Gastroesophageal sphincter (tissue), 3 donors: ENCODE results near the gene HES4.

Experiments
- POLR2A ChIP-seq, 2 donors: fragments of 450-650 bp; IDR thresholded peaks; one replicate each; pipeline ENCODE4 v1.6.1; 2017; ENCODE audit warnings: antibody characterized with exemption in 2 of 2, mild to moderate bottlenecking in 2 of 2, moderate library complexity in 1 of 2
- POLR2AphosphoS5 ChIP-seq: sonication (generic); formaldehyde crosslinking; IDR thresholded peaks from one replicate; pipeline ENCODE4 v1.6.1; 2017; ENCODE audit warnings: antibody characterized with exemption
- TF ChIP-seq, protein P1 (sequence below), 4 experiments: fragments of 200-600 bp in 2 of 4; fragments of 450-650 bp in 2 of 4; sonication (generic) in 1 of 4; IDR thresholded peaks; one replicate each; pipeline ENCODE4 v1.5.1; 2017 to 2019; ENCODE audit warnings: antibody characterized with exemption in 4 of 4, mild to moderate bottlenecking in 2 of 4, moderate library complexity in 2 of 4

DNA sequence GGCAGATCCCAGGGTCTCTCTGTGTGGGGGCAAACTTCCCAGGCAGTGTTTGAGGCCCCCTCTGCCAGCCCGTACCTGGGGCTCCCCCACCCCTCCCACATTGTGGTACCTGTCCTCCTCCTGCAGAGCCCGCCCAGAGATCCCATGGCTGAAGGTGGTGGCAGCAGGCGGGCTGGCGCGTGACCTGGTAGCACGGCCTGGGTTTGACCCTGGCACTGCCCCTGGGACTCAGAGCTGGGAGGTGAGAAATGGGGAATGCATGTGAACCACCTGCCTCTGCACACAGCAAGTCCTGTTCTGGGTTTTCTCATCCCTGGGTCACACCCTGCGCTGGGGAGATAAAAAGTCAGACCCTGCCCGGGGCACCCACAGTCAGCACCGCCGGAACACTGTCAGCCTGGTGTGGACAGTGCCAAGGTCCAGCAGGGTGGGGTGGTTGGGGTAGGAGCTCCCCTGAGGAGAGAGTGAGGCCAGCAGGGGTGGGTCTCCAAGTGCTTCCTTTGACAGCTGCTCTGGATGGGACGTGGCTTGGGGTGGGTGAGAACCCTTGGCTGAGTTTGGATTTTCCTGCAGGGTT lies 31.9 kb upstream of the HES4 start:
- TF ChIP-seq POLR2A (IDR thresholded peaks at IDR 0.05) (no peak), POLR2AphosphoS5 (no peak)
- TF ChIP-seq, protein P1, sequence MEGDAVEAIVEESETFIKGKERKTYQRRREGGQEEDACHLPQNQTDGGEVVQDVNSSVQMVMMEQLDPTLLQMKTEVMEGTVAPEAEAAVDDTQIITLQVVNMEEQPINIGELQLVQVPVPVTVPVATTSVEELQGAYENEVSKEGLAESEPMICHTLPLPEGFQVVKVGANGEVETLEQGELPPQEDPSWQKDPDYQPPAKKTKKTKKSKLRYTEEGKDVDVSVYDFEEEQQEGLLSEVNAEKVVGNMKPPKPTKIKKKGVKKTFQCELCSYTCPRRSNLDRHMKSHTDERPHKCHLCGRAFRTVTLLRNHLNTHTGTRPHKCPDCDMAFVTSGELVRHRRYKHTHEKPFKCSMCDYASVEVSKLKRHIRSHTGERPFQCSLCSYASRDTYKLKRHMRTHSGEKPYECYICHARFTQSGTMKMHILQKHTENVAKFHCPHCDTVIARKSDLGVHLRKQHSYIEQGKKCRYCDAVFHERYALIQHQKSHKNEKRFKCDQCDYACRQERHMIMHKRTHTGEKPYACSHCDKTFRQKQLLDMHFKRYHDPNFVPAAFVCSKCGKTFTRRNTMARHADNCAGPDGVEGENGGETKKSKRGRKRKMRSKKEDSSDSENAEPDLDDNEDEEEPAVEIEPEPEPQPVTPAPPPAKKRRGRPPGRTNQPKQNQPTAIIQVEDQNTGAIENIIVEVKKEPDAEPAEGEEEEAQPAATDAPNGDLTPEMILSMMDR (IDR thresholded peaks at IDR 0.05) = no peak
